NT2/D1 (cell line): ENCODE results near the gene PPA1.
"Not testable (repeated sequence)": the region's sequence is repeated elsewhere in the genome, so short reads cannot be mapped to it uniquely, and the experiment has no call there.

Source experiments
- DNase-seq: peaks from one replicate; pipeline ENCODE4 v3.0.0-alpha.2; 2011; ENCODE audit warnings: low read depth, low spot score
- H3K27me3 ChIP-seq: 2 replicates; pipeline ENCODE4 v1.6.0; 2011; ENCODE audit warnings: mild to moderate bottlenecking; ENCODE audit not compliant: insufficient read length, insufficient read depth
- H3K36me3 ChIP-seq: 2 replicates; pipeline ENCODE4 v1.6.1; 2011; ENCODE audit warnings: mild to moderate bottlenecking, low read length, mixed read lengths; ENCODE audit not compliant: insufficient read depth, insufficient read length
- H3K4me1 ChIP-seq: 2 replicates; pipeline ENCODE4 v1.5.1; 2011; ENCODE audit not compliant: insufficient read depth, insufficient read length
- H3K4me3 ChIP-seq: 2 replicates; pipeline ENCODE4 v1.5.1; 2011; ENCODE audit warnings: low read depth; ENCODE audit not compliant: insufficient read length
- H3K9ac ChIP-seq: 2 replicates; pipeline ENCODE4 v1.6.0; 2011; ENCODE audit warnings: low read depth; ENCODE audit not compliant: insufficient read length
- H3K9me3 ChIP-seq: 2 replicates; pipeline ENCODE4 v1.5.1; 2011; ENCODE audit warnings: mild to moderate bottlenecking, low read length; ENCODE audit not compliant: insufficient read depth
- SUZ12 ChIP-seq: IDR thresholded peaks from 2 replicates; pipeline ENCODE4 v1.6.1; 2011; ENCODE audit not compliant: insufficient read length, insufficient read depth; ENCODE audit errors: extremely low read depth
- YY1 ChIP-seq: IDR thresholded peaks from 2 replicates; pipeline ENCODE4 v1.6.1; 2011; ENCODE audit not compliant: insufficient read length, insufficient read depth
- ZNF274 ChIP-seq: IDR thresholded peaks from 2 replicates; pipeline ENCODE4 v1.6.1; 2011; ENCODE audit warnings: mild to moderate bottlenecking, low read depth, low read length

Gene PPA1

GRCh38 chr10:70253878-70254765 lies 20.9 kb upstream of the PPA1 start:
- no peak for TF ChIP-seq YY1
- no peak for TF ChIP-seq SUZ12
- no peak for TF ChIP-seq ZNF274
- no peaks in the 10 kb centered on the region for H3K36me3 ChIP-seq
- H3K9me3 ChIP-seq: no peaks in the 10 kb centered on the region
- H3K9ac ChIP-seq: no peak overlapping the region
- H3K4me3 ChIP-seq: no peak overlapping the region
- H3K4me1 ChIP-seq: peaks cover 3% of the 10 kb centered on the region
- no peaks in the 10 kb centered on the region for H3K27me3 ChIP-seq
- no peak for DNase-seq

GRCh38 chr10:70250961-70251680 lies 17.9 kb upstream of the PPA1 start:
- Histone ChIP-seq H3K4me1 (peaks cover 3% of the 10 kb centered on the region), H3K36me3 (no peaks in the 10 kb centered on the region), H3K9me3 (no peaks in the 10 kb centered on the region), H3K9ac (no peak overlapping the region), H3K27me3 (no peaks in the 10 kb centered on the region), H3K4me3 (no peak overlapping the region)
- DNase-seq: no peak
- TF ChIP-seq SUZ12 (no peak), YY1 (no peak), ZNF274 (no peak)

GRCh38 chr10:70247360-70247759 lies 14.1 kb upstream of the PPA1 start:
- no peaks in the 10 kb centered on the region for H3K4me1 ChIP-seq
- no peak for TF ChIP-seq ZNF274
- TF ChIP-seq YY1: no peak
- TF ChIP-seq SUZ12: no peak

GRCh38 chr10:70241081-70241480 lies 7.9 kb upstream of the PPA1 start:
- DNase-seq: no peak
- Histone ChIP-seq H3K4me3 (no peak overlapping the region), H3K4me1 (no peaks in the 10 kb centered on the region), H3K9me3 (peaks cover 20% of the 10 kb centered on the region; the same call in 1 of the 2 replicates), H3K9ac (no peak overlapping the region), H3K36me3 (no peaks in the 10 kb centered on the region), H3K27me3 (no peaks in the 10 kb centered on the region)
- no peak for TF ChIP-seq SUZ12
- TF ChIP-seq ZNF274: no peak
- TF ChIP-seq YY1: no peak

More at GRCh38 chr10:70247360-70247759, 14.1 kb upstream of the PPA1 start:
- Histone ChIP-seq H3K4me3 (no peak overlapping the region), H3K36me3 (no peaks in the 10 kb centered on the region), H3K9ac (no peak overlapping the region), H3K9me3 (no peaks in the 10 kb centered on the region), H3K27me3 (no peaks in the 10 kb centered on the region)
- DNase-seq: no peak

- H3K27me3 ChIP-seq, H3K9ac ChIP-seq, H3K4me1 ChIP-seq, H3K4me3 ChIP-seq, H3K36me3 ChIP-seq, DNase-seq: not testable (repeated sequence)
- peaks cover 20% of the 10 kb centered on the region; the same call in 1 of the 2 replicates for H3K9me3 ChIP-seq
Observed at GRCh38 chr10:70239986-70240385, 6.8 kb upstream of the PPA1 start.

GRCh38 chr10:70239077-70239976 lies 6.1 kb upstream of the PPA1 start:
- H3K36me3 ChIP-seq, H3K27me3 ChIP-seq, H3K9ac ChIP-seq, H3K4me3 ChIP-seq, DNase-seq, H3K4me1 ChIP-seq: not testable (repeated sequence)
- peaks cover 20% of the 10 kb centered on the region; the same call in 1 of the 2 replicates for H3K9me3 ChIP-seq

- DNase-seq, H3K4me3 ChIP-seq, H3K36me3 ChIP-seq, H3K4me1 ChIP-seq, H3K27me3 ChIP-seq, H3K9ac ChIP-seq: not testable (repeated sequence)
- H3K9me3 ChIP-seq: peaks cover 20% of the 10 kb centered on the region; the same call in 1 of the 2 replicates
Observed at GRCh38 chr10:70237958-70238536, 4.8 kb upstream of the PPA1 start.
